Choroid plexus epithelial cell (primary cell): ENCODE measurements around the gene RC3H2.
"Not testable (repeated sequence)": the region's sequence is repeated elsewhere in the genome, so short reads cannot be mapped to it uniquely, and the experiment has no call there.

Experiments used
- DNase-seq: peaks from one replicate; pipeline ENCODE4 v3.0.0-alpha.2; 2010; ENCODE audit warnings: low read depth
- H3K4me3 ChIP-seq: 2 replicates; pipeline ENCODE4 v1.5.1; 2011; ENCODE audit warnings: low read depth, mild to moderate bottlenecking, control low read depth, low read length, moderate library complexity
- TF ChIP-seq, protein P1 (sequence below): conservative IDR thresholded peaks from 2 replicates; pipeline ENCODE4 v1.5.1; 2011; ENCODE audit warnings: low read depth, mild to moderate bottlenecking, control low read depth, inconsistent platforms, low read length, moderate library complexity

Gene RC3H2

DNA sequence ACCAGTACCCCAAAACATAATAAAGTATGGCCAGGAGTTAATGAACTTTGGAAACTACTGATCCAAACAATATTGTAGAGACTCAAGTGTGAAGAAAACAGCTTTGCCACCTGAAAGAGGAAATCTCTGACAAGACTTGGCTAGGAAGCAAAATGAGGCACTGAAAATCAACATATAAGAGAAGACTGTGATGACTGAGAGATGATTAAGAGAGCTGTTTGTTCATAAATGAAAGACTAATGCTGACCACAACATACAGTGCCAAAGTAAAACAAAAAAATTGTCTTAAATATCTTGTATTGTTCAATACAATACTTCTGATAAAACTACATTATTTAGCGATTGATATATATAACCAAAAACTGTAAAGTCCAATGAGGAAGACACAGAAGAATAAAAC lies 7.2 kb downstream of the RC3H2 start:
- TF ChIP-seq, protein P1, sequence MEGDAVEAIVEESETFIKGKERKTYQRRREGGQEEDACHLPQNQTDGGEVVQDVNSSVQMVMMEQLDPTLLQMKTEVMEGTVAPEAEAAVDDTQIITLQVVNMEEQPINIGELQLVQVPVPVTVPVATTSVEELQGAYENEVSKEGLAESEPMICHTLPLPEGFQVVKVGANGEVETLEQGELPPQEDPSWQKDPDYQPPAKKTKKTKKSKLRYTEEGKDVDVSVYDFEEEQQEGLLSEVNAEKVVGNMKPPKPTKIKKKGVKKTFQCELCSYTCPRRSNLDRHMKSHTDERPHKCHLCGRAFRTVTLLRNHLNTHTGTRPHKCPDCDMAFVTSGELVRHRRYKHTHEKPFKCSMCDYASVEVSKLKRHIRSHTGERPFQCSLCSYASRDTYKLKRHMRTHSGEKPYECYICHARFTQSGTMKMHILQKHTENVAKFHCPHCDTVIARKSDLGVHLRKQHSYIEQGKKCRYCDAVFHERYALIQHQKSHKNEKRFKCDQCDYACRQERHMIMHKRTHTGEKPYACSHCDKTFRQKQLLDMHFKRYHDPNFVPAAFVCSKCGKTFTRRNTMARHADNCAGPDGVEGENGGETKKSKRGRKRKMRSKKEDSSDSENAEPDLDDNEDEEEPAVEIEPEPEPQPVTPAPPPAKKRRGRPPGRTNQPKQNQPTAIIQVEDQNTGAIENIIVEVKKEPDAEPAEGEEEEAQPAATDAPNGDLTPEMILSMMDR = no peak
- no peak for DNase-seq
- no peak overlapping the region for H3K4me3 ChIP-seq

- H3K4me3 ChIP-seq = no peak overlapping the region
- DNase-seq = no peak
- TF ChIP-seq, protein P1 = no peak
Measured at GRCh38 chr9:122888480-122888879, 16.7 kb downstream of the RC3H2 start.

DNA sequence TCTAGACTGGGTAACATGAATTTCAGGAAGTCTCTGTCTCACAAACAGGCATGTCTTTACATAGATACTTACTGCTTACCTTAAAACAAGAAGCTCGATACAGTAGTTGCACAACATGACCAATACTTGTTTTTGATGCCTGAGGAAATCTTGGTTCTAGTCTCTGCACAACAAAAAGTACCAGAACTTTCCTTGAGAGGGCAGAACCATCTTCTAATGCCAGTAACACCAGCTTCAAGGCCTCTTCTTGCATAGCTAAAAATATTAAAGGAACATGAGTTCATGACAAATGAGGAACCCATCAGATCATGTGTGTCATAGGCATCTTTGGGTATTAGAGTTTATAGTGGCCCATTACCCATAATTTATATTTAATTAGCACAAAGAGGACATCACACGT lies 22.0 kb downstream of the RC3H2 start:
- DNase-seq = no peak
- no peak overlapping the region for H3K4me3 ChIP-seq
- TF ChIP-seq, protein P1 = no peak

- TF ChIP-seq, protein P1 = no peak
- H3K4me3 ChIP-seq = no peak overlapping the region
- DNase-seq = no peak
Measured at GRCh38 chr9:122879443-122879842, 25.7 kb downstream of the RC3H2 start.

- no peak for DNase-seq
- TF ChIP-seq, protein P1 = no peak
- H3K4me3 ChIP-seq = no peak overlapping the region
Measured at GRCh38 chr9:122875523-122875922, 29.6 kb downstream of the RC3H2 start.

- not testable (repeated sequence) for DNase-seq, H3K4me3 ChIP-seq
Measured at GRCh38 chr9:122867276-122867675, 37.9 kb downstream of the RC3H2 start.

DNA sequence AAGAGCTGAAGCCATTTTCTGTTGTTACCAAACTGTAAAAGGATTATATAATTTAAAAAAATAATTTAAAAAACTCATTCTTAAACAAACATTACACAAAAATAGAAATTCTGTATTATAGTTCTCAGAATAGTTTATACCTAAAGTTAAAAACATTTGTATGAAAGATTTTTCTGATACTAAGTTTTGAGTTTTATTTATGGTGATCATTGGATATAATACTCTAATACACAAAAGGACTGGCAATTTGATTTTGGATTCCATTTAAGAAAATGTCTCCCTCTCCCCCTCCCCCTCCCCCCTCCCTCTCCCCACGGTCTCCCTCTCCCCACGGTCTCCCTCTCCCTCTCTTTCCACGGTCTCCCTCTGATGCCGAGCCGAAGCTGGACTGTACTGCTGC lies 39.1 kb downstream of the RC3H2 start:
- TF ChIP-seq, protein P1 = no peak
- DNase-seq = no peak
- no peak overlapping the region for H3K4me3 ChIP-seq

DNA sequence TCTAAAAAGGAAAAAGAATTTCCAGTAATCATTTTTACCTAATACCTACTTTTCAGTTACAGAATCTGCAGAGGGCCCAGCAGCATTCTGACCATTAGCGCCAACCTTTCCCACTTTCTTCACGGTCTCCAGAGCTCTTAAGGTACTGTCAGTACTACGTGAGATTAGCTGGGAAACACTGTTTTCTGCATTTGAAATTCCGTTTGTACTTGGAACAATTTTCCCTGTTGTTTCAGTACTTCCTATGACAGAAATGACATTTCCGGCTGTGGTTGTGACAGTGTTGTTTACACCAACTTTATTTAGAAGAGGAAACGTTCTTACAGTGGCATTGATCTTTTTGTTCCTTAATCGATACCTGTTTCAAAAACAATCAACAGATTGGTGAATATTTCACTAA lies 39.9 kb downstream of the RC3H2 start:
- no peak overlapping the region for H3K4me3 ChIP-seq
- DNase-seq = no peak
- TF ChIP-seq, protein P1 = no peak
